ENCODE measurements around the gene LGALSL.
A peak's percentile ranks its signal among the peaks of the same experiment; 100 is the strongest.

The LGALSL gene

GRCh38 chr2:64453770-64454385, at the start of gene LGALSL:
Gene LGALSL (plus strand): TSS chr2:64454162. CDS start chr2:64454546, 384 bp downstream.
- DNase-seq (ENCODE audit: low read depth) = peak; percentile 28
- TF ChIP-seq, protein P1, sequence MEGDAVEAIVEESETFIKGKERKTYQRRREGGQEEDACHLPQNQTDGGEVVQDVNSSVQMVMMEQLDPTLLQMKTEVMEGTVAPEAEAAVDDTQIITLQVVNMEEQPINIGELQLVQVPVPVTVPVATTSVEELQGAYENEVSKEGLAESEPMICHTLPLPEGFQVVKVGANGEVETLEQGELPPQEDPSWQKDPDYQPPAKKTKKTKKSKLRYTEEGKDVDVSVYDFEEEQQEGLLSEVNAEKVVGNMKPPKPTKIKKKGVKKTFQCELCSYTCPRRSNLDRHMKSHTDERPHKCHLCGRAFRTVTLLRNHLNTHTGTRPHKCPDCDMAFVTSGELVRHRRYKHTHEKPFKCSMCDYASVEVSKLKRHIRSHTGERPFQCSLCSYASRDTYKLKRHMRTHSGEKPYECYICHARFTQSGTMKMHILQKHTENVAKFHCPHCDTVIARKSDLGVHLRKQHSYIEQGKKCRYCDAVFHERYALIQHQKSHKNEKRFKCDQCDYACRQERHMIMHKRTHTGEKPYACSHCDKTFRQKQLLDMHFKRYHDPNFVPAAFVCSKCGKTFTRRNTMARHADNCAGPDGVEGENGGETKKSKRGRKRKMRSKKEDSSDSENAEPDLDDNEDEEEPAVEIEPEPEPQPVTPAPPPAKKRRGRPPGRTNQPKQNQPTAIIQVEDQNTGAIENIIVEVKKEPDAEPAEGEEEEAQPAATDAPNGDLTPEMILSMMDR (conservative IDR thresholded peaks at IDR 0.05; ENCODE audit: low read depth, low read length) = no peak

DNA sequence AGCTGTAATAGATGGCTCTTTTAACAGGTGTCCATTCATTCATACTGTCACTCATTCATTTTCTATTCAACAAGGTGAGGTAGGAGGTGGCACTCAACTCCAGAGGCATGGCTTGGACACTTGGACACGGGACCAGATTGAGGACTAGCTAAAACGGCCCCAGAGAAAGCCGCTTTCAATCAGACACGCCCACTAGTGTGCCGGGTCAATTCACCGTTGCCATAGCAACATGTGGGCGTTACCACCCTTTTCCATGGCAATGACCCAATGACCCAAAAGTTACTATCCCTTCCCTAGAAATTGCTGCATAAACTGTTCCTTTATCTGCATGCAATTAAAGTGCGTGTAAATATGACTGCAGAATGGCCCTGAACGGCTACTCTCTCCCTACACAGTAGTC, 49.2 kb upstream of the LGALSL start:
- H3K4me3 ChIP-seq (ENCODE audit: low read length) = no peak overlapping the region
- TF ChIP-seq, protein P1 (conservative IDR thresholded peaks at IDR 0.05; ENCODE audit: low read depth, low read length) = no peak
- DNase-seq (ENCODE audit: low read depth) = no peak

More at GRCh38 chr2:64453770-64454385, at the start of gene LGALSL:
- H3K4me3 ChIP-seq (ENCODE audit: low read length) = peak within 1 kb of the TSS; percentile 63

DNA sequence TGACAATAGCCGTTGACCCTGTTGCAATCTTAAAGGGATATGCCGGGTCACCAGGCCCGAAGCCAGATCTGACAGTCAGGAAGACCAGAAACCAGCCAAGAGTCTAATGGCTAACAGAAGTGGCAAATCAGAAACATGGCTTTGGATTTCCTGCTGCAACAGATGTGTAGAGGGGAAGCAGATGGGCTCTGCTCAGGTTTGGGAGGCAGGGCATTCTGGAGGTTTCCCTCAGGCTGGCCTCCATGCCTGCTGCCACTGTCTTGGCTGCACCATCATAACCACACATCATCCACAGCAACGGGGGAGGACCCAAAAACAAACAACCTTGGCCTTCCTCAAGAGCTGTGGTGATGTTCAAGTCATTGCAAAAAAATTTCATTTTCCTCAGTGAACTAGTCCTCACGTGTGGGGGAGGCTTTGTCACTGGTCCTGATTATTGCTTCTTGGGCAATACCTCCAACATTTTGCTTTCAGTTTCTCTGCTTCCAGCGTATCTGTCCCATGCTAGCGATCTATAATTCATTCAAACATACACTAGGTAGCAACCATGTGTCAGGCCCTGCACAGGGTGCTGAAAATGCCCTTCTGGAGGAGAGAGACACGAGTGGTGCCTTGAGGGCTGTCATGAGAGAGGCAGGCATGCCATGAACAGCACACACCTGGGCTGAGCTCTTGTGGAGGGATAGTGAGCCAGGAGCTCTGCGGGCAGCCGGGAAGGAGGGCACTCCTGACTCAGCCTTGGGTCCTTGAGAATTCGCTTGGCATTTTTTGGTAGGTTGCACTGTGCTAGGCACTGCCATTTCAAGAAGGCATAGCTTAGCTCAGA, 48.2 kb upstream of the LGALSL start:
- DNase-seq (ENCODE audit: low read depth) = no peak
- TF ChIP-seq, protein P1 (conservative IDR thresholded peaks at IDR 0.05; ENCODE audit: low read depth, low read length) = no peak
- no peak overlapping the region for H3K4me3 ChIP-seq (ENCODE audit: low read length)

GRCh38 chr2:64406407-64406774, 47.6 kb upstream of the LGALSL start:
- no peak for DNase-seq (ENCODE audit: low read depth)
- H3K4me3 ChIP-seq (ENCODE audit: low read length) = no peak overlapping the region
- TF ChIP-seq, protein P1 (conservative IDR thresholded peaks at IDR 0.05; ENCODE audit: low read depth, low read length) = no peak

DNA sequence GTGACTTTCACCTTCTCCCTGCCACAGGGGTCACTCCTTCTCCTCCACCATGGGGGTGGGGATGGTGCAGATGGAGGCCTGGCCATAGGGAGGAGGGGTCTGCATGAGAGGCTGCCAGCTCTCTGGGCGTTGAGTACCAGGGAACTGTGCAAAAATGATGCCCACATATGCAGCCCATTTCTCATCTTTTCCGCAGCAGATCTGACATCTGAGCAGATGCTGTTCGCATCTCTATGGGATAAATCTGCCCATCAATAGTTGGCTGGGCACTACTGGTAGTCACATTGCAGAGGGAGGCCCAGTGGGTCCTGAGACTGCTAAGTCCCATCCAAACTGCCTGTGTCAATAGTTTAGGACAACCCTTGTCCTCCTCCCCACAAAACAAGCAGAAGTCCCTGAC, 45.9 kb upstream of the LGALSL start:
- TF ChIP-seq, protein P1 (conservative IDR thresholded peaks at IDR 0.05; ENCODE audit: low read depth, low read length) = no peak
- DNase-seq (ENCODE audit: low read depth) = no peak
- H3K4me3 ChIP-seq (ENCODE audit: low read length) = no peak overlapping the region

GRCh38 chr2:64410671-64411070, 43.3 kb upstream of the LGALSL start:
- no peak overlapping the region for H3K4me3 ChIP-seq (ENCODE audit: low read length)

More at GRCh38 chr2:64410671-64411070, 43.3 kb upstream of the LGALSL start:
- no peak for DNase-seq (ENCODE audit: low read depth)
- TF ChIP-seq, protein P1 (conservative IDR thresholded peaks at IDR 0.05; ENCODE audit: low read depth, low read length) = no peak
